DOHH2 (cell line): ENCODE data around the gene GLCE.

Source experiments
- H3F3A ChIP-seq: fragments of 200-600 bp; sonication (generic), shearing (Covaris generic); 2 replicates; pipeline ENCODE4 v1.6.0; 2016; ENCODE audit warnings: antibody characterized with exemption, mild to moderate bottlenecking; ENCODE audit not compliant: control insufficient read depth, insufficient read depth
- H3K27ac ChIP-seq: fragments of 200-600 bp; sonication (generic); 2 replicates; pipeline ENCODE4 v1.5.1; 2014; ENCODE audit warnings: low read depth, mild to moderate bottlenecking, low read length, moderate library complexity
- H3K27me3 ChIP-seq: fragments of 200-600 bp; sonication (generic); 2 replicates; pipeline ENCODE4 v1.6.1; 2014; ENCODE audit warnings: mild to moderate bottlenecking, low read length, mixed read lengths; ENCODE audit not compliant: control insufficient read depth
- H3K36me3 ChIP-seq: fragments of 200-600 bp; sonication (generic); 2 replicates; pipeline ENCODE4 v1.6.1; 2014; ENCODE audit warnings: mild to moderate bottlenecking, low read length, moderate library complexity, mixed read lengths; ENCODE audit not compliant: control insufficient read depth
- H3K4me1 ChIP-seq: fragments of 200-600 bp; sonication (generic); 2 replicates; pipeline ENCODE4 v1.6.1; 2014; ENCODE audit warnings: mild to moderate bottlenecking, low read length, mixed read lengths; ENCODE audit not compliant: control insufficient read depth
- H3K4me2 ChIP-seq: fragments of 200-600 bp; sonication (generic); 2 replicates; pipeline ENCODE4 v1.6.0; 2014; ENCODE audit warnings: mild to moderate bottlenecking, low read length, moderate library complexity
- H3K4me3 ChIP-seq: fragments of 200-600 bp; sonication (generic); 2 replicates; pipeline ENCODE4 v1.5.1; 2014; ENCODE audit warnings: mild to moderate bottlenecking, low read length, mixed read lengths
- H3K79me2 ChIP-seq: fragments of 200-600 bp; sonication (generic); 2 replicates; pipeline ENCODE4 v1.6.1; 2014; ENCODE audit warnings: mild to moderate bottlenecking, low read length, mixed read lengths; ENCODE audit not compliant: control insufficient read depth
- H3K9me2 ChIP-seq: fragments of 200-600 bp; sonication (generic); replicated peaks from 2 replicates; pipeline ENCODE4 v1.6.1; 2014; ENCODE audit warnings: mild to moderate bottlenecking, low read length, mixed read lengths; ENCODE audit not compliant: control insufficient read depth
- H3K9me3 ChIP-seq: fragments of 200-600 bp; sonication (generic); 2 replicates; pipeline ENCODE4 v1.6.1; 2014; ENCODE audit warnings: antibody characterized with exemption, low read length, mixed read lengths; ENCODE audit not compliant: control insufficient read depth, insufficient read depth
- H4K20me1 ChIP-seq: fragments of 200-600 bp; sonication (generic); 2 replicates; pipeline ENCODE4 v1.6.0; 2014; ENCODE audit warnings: low read depth, mild to moderate bottlenecking, antibody characterized with exemption, low read length, moderate library complexity; ENCODE audit not compliant: control insufficient read depth, insufficient read depth
- EZH2phosphoT487 ChIP-seq: fragments of 200-600 bp; sonication (generic); IDR thresholded peaks from 2 replicates; pipeline ENCODE4 v1.6.1; 2017; ENCODE audit warnings: borderline replicate concordance, mild to moderate bottlenecking, antibody characterized with exemption, low read length, moderate library complexity, mixed read lengths
- TF ChIP-seq, protein P1 (sequence below): fragments of 200-600 bp; sonication (generic); IDR thresholded peaks from one replicate; pipeline ENCODE4 v1.5.1; 2014; ENCODE audit warnings: antibody characterized with exemption, mild to moderate bottlenecking, low read depth, low read length; ENCODE audit not compliant: poor library complexity, severe bottlenecking

Gene GLCE

DNA sequence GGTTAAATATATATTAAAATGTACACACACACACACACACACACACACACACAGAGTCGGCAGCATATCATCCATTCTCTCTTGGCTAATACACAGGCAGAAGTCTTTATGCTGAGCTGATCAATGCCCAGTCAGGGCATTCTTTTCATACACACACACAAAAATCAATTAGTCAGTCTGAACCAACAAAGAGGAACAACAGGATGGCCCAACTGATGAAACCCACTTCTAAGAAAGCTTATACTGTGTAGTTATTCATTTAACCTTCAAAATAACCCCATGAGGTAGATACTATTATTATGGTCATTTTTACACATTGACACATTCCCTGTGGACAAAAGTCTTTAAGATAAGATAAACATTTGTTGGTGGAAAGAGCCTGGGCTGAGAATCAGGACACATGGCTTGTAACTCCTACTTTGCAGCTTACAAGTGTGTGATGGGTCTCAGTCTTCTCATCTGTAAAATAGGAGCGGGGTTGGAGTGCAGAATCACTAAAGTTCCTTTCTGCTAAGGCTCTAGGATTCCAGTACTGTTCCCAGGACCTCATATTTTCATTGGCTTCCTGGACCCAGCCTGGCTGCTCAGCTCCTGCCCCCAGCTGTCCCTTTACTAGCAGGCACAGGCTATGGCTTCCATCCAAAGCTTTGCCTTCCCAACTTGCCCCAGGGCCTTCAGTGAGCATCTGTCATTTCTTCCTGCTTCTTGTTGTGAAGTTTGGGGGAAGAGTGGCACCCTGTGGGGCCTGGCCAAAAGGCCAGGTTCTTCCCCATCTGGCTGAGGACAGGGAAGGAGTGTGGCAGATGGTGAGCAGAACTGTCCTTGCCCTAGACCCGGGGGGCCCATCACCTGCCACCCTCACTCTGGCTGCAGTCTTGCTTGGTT is 27.2 kb upstream of the GLCE start:
- no peaks in the 10 kb centered on the region for H3K27me3 ChIP-seq
- H3K9me2 ChIP-seq: no peaks in the 10 kb centered on the region
- H4K20me1 ChIP-seq: no peaks in the 10 kb centered on the region
- no peak overlapping the region for H3K27ac ChIP-seq
- no peaks in the 10 kb centered on the region for H3F3A ChIP-seq
- H3K36me3 ChIP-seq: no peaks in the 10 kb centered on the region
- peaks cover 14% of the 10 kb centered on the region for H3K4me1 ChIP-seq
- no peak for TF ChIP-seq EZH2phosphoT487
- TF ChIP-seq, protein P1, sequence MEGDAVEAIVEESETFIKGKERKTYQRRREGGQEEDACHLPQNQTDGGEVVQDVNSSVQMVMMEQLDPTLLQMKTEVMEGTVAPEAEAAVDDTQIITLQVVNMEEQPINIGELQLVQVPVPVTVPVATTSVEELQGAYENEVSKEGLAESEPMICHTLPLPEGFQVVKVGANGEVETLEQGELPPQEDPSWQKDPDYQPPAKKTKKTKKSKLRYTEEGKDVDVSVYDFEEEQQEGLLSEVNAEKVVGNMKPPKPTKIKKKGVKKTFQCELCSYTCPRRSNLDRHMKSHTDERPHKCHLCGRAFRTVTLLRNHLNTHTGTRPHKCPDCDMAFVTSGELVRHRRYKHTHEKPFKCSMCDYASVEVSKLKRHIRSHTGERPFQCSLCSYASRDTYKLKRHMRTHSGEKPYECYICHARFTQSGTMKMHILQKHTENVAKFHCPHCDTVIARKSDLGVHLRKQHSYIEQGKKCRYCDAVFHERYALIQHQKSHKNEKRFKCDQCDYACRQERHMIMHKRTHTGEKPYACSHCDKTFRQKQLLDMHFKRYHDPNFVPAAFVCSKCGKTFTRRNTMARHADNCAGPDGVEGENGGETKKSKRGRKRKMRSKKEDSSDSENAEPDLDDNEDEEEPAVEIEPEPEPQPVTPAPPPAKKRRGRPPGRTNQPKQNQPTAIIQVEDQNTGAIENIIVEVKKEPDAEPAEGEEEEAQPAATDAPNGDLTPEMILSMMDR: no peak
- H3K4me2 ChIP-seq: no peak overlapping the region
- no peak overlapping the region for H3K4me3 ChIP-seq
- no peaks in the 10 kb centered on the region for H3K79me2 ChIP-seq
- no peaks in the 10 kb centered on the region for H3K9me3 ChIP-seq

DNA sequence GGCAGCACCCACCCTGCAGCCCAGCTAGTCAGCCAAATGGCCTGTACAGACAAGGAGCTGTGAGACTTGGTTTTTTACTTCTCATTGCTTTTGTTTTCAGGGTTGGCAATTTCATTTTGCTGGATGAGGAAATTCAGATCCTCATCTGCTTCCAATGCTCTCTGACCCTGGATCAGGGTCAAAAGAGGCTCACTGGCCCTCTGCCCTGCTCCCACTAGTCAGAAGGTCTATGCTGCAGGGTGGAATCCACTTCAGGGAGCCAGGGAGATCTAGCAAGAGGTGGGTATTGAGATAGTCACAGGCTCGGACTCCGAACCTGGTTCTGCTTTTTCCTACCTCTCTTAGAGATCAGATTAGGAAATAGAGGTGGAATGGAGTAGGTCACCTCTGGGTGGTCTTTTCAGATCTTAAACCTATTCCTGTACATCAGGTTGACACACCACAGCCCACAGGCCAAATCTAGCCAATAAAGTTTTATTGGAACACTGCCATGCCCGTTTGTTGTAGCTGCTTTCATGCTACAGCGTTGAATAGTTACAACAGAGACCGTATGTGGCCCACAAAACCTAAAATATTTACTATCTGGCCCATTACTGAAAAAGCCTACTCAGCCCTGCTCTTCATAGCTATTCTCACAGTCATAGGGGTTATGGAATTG is 26.4 kb upstream of the GLCE start:
- Histone ChIP-seq H3K4me1 (peaks cover 14% of the 10 kb centered on the region), H3F3A (no peaks in the 10 kb centered on the region), H3K9me3 (no peaks in the 10 kb centered on the region), H4K20me1 (no peaks in the 10 kb centered on the region), H3K4me2 (no peak overlapping the region), H3K9me2 (no peaks in the 10 kb centered on the region), H3K36me3 (no peaks in the 10 kb centered on the region), H3K4me3 (no peak overlapping the region), H3K27ac (no peak overlapping the region), H3K27me3 (no peaks in the 10 kb centered on the region; the same call in 1 of the 2 replicates), H3K79me2 (no peaks in the 10 kb centered on the region)
- TF ChIP-seq EZH2phosphoT487: no peak
- TF ChIP-seq, protein P1: no peak

DNA sequence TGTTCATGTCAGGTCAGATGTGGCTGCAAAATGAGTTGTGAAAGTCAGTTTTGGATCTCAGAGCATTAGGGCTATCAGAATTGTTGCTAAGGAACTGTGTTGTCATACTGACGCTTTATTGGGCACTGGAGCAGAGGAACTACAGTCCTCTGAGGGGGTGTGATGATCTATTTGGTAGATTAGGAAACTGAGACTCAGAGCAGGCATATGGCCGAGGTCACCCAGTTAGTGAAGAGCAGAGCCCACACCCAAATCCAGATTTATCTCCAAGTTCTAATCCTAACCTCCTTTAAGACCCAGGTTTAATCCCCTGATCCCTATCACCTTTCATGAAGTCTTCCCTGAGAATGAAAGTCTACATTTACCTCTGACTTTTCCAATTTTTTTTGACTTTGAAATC is 25.6 kb upstream of the GLCE start:
- Histone ChIP-seq H3F3A (no peaks in the 10 kb centered on the region), H3K27me3 (peaks cover 4% of the 10 kb centered on the region; the same call in 1 of the 2 replicates), H3K4me2 (no peak overlapping the region), H3K9me2 (no peaks in the 10 kb centered on the region), H3K9me3 (no peaks in the 10 kb centered on the region), H3K27ac (no peak overlapping the region), H3K36me3 (no peaks in the 10 kb centered on the region), H4K20me1 (no peaks in the 10 kb centered on the region), H3K4me1 (peaks cover 14% of the 10 kb centered on the region), H3K4me3 (no peak overlapping the region), H3K79me2 (no peaks in the 10 kb centered on the region)
- TF ChIP-seq, protein P1: no peak
- no peak for TF ChIP-seq EZH2phosphoT487
